Cardiac fibroblast (primary cell): Measurements from ENCODE around the gene PPIA.
A peak's percentile ranks its signal among the peaks of the same experiment; 100 is the strongest.
"Not testable (repeated sequence)": the region's sequence is repeated elsewhere in the genome, so short reads cannot be mapped to it uniquely, and the experiment has no call there.

Source experiments
- DNase-seq, 2 donors: peaks; one replicate each; pipeline versions ENCODE4 v3.0.0 to v3.0.0-alpha.2; 2010; ENCODE audit warnings: low read depth in 2 of 2
- H3K4me3 ChIP-seq, 2 donors: replicated peaks in 1 of 2; 1 replicate in 1 of 2; 2 replicates in 1 of 2; pipeline ENCODE4 v1.5.1; 2011; ENCODE audit warnings: low read depth in 2 of 2, low read length in 2 of 2, mild to moderate bottlenecking in 2 of 2, moderate library complexity in 1 of 2
- CTCF ChIP-seq: IDR thresholded peaks from one replicate; pipeline ENCODE4 v1.5.1; 2011; ENCODE audit warnings: low read depth, mild to moderate bottlenecking, low read length, inconsistent platforms

PPIA gene

GRCh38 chr7:44824894-44825526 lies 28.5 kb downstream of the PPIA start:
- peak in 1 of 2 donors; percentile 38 for DNase-seq
- TF ChIP-seq CTCF: no peak
- no peak overlapping the region for H3K4me3 ChIP-seq

- TF ChIP-seq CTCF: no peak
- no peak overlapping the region for H3K4me3 ChIP-seq
- DNase-seq: no peak
Measured at GRCh38 chr7:44827567-44827966, 31.1 kb downstream of the PPIA start.

- TF ChIP-seq CTCF: no peak
- no peak for DNase-seq
- H3K4me3 ChIP-seq: no peak overlapping the region
Measured at GRCh38 chr7:44838751-44839150, 42.3 kb downstream of the PPIA start.

GRCh38 chr7:44842675-44843074 lies 46.2 kb downstream of the PPIA start:
- not testable (repeated sequence) for H3K4me3 ChIP-seq
- peak in 1 of 2 donors; percentile 17 for DNase-seq

GRCh38 chr7:44843440-44843839 lies 47.0 kb downstream of the PPIA start:
- not testable (repeated sequence) for H3K4me3 ChIP-seq, DNase-seq

- H3K4me3 ChIP-seq: no peak overlapping the region
- peak in 1 of 2 donors; percentile 23 for DNase-seq
- TF ChIP-seq CTCF: no peak
Measured at GRCh38 chr7:44845451-44845850, 49.0 kb downstream of the PPIA start.

GRCh38 chr7:44846390-44846789 lies 49.9 kb downstream of the PPIA start:
- not testable (repeated sequence) for DNase-seq
- peak overlapping the region; percentile 62 to 65 for H3K4me3 ChIP-seq

- DNase-seq: no peak
- peak overlapping the region; percentile 62 to 65 for H3K4me3 ChIP-seq
- no peak for TF ChIP-seq CTCF
Measured at GRCh38 chr7:44846816-44847508, 50.5 kb downstream of the PPIA start.
